HCT116 (cell line): ENCODE results near the gene MAPK8. TPM values are rescaled to one million over a fixed set of nuclear protein-coding genes. Genes with fewer than 3 reads are reported as not detected.

Source experiments
- ATAC-seq: fragments of 200-7000 bp; cut with Tn5 transposase; 2 replicates; pipeline ENCODE4 v1.9.1; 2020; ENCODE audit warnings: mild to moderate bottlenecking, moderate library complexity
- BruUV-seq: library from RNA; stranded (reverse); fragments of 400-500 nt; replicated peaks from 2 replicates; lab custom pipeline; 2021; lab: Mats Ljungman, UMichigan
- CTCF ChIA-PET: fragments of 300-600 bp; sonication (Branson Sonifier 250); formaldehyde crosslinking; loops from one replicate; lab custom pipeline; 2021; ENCODE audit warnings: antibody characterized with exemption; lab: Charles Lee
- POLR2A ChIA-PET: fragments of 300-600, 350-600 bp; sonication (Branson Sonifier 250); formaldehyde crosslinking; loops from one replicate; lab custom pipeline; 2021; ENCODE audit warnings: antibody characterized with exemption; lab: Charles Lee
- RAD21 ChIA-PET, 2 experiments: fragments of 300-600 bp; sonication (Branson Sonifier 250); formaldehyde crosslinking; loops; one replicate each; lab custom pipeline; 2023; ENCODE audit warnings: low total read pairs in 2 of 2; ENCODE audit not compliant: uncharacterized antibody in 2 of 2, unreplicated experiment in 2 of 2, low non-redundant PET in 1 of 2; lab: Charles Lee
- DNase-seq: peaks from one replicate; pipeline ENCODE4 v3.0.0-alpha.2; 2010; ENCODE audit warnings: low read depth, low spot score
- H2AFZ ChIP-seq: fragments of 200-600 bp; shearing (Covaris generic), sonication (generic); 2 replicates; pipeline ENCODE4 v1.6.1; 2017; ENCODE audit warnings: low read depth, mixed run types, mixed read lengths, antibody characterized with exemption, low read length; ENCODE audit not compliant: poor library complexity, severe bottlenecking
- H3K27ac ChIP-seq: 2 replicates; pipeline ENCODE4 v1.5.1; 2012; ENCODE audit warnings: low read depth, low read length
- H3K27me3 ChIP-seq: fragments of 200-600 bp; sonication (generic); 2 replicates; pipeline ENCODE4 v1.6.1; 2016; ENCODE audit warnings: mixed run types, low read length, mixed read lengths; ENCODE audit not compliant: insufficient read depth
- H3K36me3 ChIP-seq, 2 experiments: fragments of 200-500 bp in 1 of 2; fragments of 200-600 bp in 1 of 2; sonication (Bioruptor generic) in 1 of 2; sonication (generic) in 1 of 2; 2 replicates each; pipeline versions ENCODE4 v1.5.1 to v1.6.1; 2014 to 2016; ENCODE audit warnings: low read length in 2 of 2, inconsistent platforms in 1 of 2, mixed read lengths in 1 of 2, mixed run types in 1 of 2; ENCODE audit not compliant: insufficient read depth in 2 of 2, control insufficient read depth in 1 of 2
- H3K4me1 ChIP-seq, 2 experiments: fragments of 200-600 bp in 1 of 2; sonication (generic) in 1 of 2; 2 replicates each; pipeline versions ENCODE4 v1.5.1 to v1.6.1; 2012 to 2017; ENCODE audit warnings: low read length in 2 of 2, inconsistent platforms in 1 of 2, mild to moderate bottlenecking in 1 of 2, mixed read lengths in 1 of 2, mixed run types in 1 of 2, moderate library complexity in 1 of 2; ENCODE audit not compliant: insufficient read depth in 2 of 2, control insufficient read depth in 1 of 2
- H3K4me2 ChIP-seq: fragments of 200-600 bp; sonication (generic); 2 replicates; pipeline ENCODE4 v1.6.1; 2017; ENCODE audit warnings: mixed run types, low read length, mixed read lengths
- H3K4me3 ChIP-seq, 2 experiments: fragments of 200-600 bp in 1 of 2; sonication (generic) in 1 of 2; replicated peaks in 1 of 2; 2 replicates each; pipeline ENCODE4 v1.5.1; 2011 to 2016; ENCODE audit warnings: low read length in 2 of 2, control low read depth in 1 of 2, low read depth in 1 of 2, mild to moderate bottlenecking in 1 of 2, mixed read lengths in 1 of 2, mixed run types in 1 of 2
- H3K79me2 ChIP-seq: fragments of 200-600 bp; sonication (generic); 2 replicates; pipeline ENCODE4 v1.6.1; 2017; ENCODE audit warnings: mild to moderate bottlenecking, mixed run types, low read length, moderate library complexity, mixed read lengths; ENCODE audit not compliant: insufficient read depth
- H3K9ac ChIP-seq: fragments of 200-600 bp; sonication (generic); 2 replicates; pipeline ENCODE4 v1.6.1; 2016; ENCODE audit warnings: low read length, mixed read lengths
- H3K9me2 ChIP-seq: fragments of 200-600 bp; sonication (generic), shearing (Covaris generic); 2 replicates; pipeline ENCODE4 v1.6.1; 2017; ENCODE audit warnings: mixed run types, mild to moderate bottlenecking, moderate library complexity; ENCODE audit not compliant: insufficient read depth
- H3K9me3 ChIP-seq, 2 experiments: fragments of 200-500 bp in 1 of 2; fragments of 200-600 bp in 1 of 2; sonication (Bioruptor generic) in 1 of 2; sonication (generic) in 1 of 2; 2 replicates each; pipeline ENCODE4 v1.6.1; 2014 to 2017; ENCODE audit warnings: low read length in 2 of 2, mixed read lengths in 2 of 2, inconsistent platforms in 1 of 2, low read depth in 1 of 2, mild to moderate bottlenecking in 1 of 2, mixed run types in 1 of 2, moderate library complexity in 1 of 2; ENCODE audit not compliant: control insufficient read depth in 1 of 2, insufficient read depth in 1 of 2
- H4K20me1 ChIP-seq: fragments of 200-600 bp; sonication (generic), shearing (Covaris generic); 2 replicates; pipeline ENCODE4 v1.6.1; 2017; ENCODE audit warnings: mixed run types, mild to moderate bottlenecking, moderate library complexity; ENCODE audit not compliant: insufficient read depth
- CEBPB ChIP-seq: IDR thresholded peaks from 2 replicates; pipeline ENCODE4 v1.6.1; 2012; ENCODE audit warnings: low read depth
- EGR1 ChIP-seq: IDR thresholded peaks from 2 replicates; pipeline ENCODE4 v1.6.1; 2012; ENCODE audit warnings: low read depth
- EZH2phosphoT487 ChIP-seq: fragments of 200-600 bp; IDR thresholded peaks from 2 replicates; pipeline ENCODE4 v1.6.1; 2018; ENCODE audit warnings: antibody characterized with exemption, borderline replicate concordance
- FOSL1 ChIP-seq: IDR thresholded peaks from 2 replicates; pipeline ENCODE4 v1.6.1; 2012; ENCODE audit warnings: low read depth
- JUND ChIP-seq: IDR thresholded peaks from 2 replicates; pipeline ENCODE4 v1.6.1; 2012
- ZBTB33 ChIP-seq: IDR thresholded peaks from 2 replicates; pipeline ENCODE4 v1.6.1; 2011; ENCODE audit warnings: mild to moderate bottlenecking, low read length, moderate library complexity; ENCODE audit not compliant: insufficient replicate concordance; ENCODE audit errors: extremely low read depth
- intact Hi-C: fragments of 100-400 bp; cut with micrococcal nuclease; formaldehyde crosslinking; loops from 2 replicates; pipeline ENCODE4 v1.10.0; 2022
- total RNA-seq: library from RNA; stranded (reverse); gene quantifications from one replicate; pipeline ENCODE4 v1.2.1, GENCODE V29; 2021; ENCODE audit not compliant: unreplicated experiment

MAPK8 gene
- total RNA-seq, 1 experiment from 2014 or later = 71.0 TPM

GRCh38 chr10:48257407-48257961 lies 49.0 kb upstream of the MAPK8 start:
- TF ChIP-seq EGR1 (no peak), EZH2phosphoT487 (no peak)
- TF ChIP-seq, all 23 proteins: peak for 0
- no TSS peak for BruUV-seq
- ChIA-PET POLR2A (no interaction called here), CTCF (no interaction called here), RAD21 (no interaction called here)
- Histone ChIP-seq H3K9me3 (no peaks in the 10 kb centered on the region), H3K36me3 (no peaks in the 10 kb centered on the region), H3K9ac (no peak overlapping the region), H3K27ac (no peak overlapping the region), H2AFZ (no peak overlapping the region), H3K79me2 (no peaks in the 10 kb centered on the region), H3K9me2 (no peaks in the 10 kb centered on the region), H3K27me3 (no peaks in the 10 kb centered on the region), H3K4me1 (peaks cover 0 to 11% of the 10 kb centered on the region in 2 experiments; a peak in 2 of 4 replicates), H3K4me3 (no peak overlapping the region), H4K20me1 (no peaks in the 10 kb centered on the region), H3K4me2 (no peak overlapping the region)
- DNase-seq (no peak), ATAC-seq (no peak)
- intact Hi-C loops = no loop called here

GRCh38 chr10:48258105-48258504 lies 48.4 kb upstream of the MAPK8 start:
- BruUV-seq = no TSS peak
- Histone ChIP-seq H2AFZ (no peak overlapping the region), H3K27me3 (no peaks in the 10 kb centered on the region), H4K20me1 (no peaks in the 10 kb centered on the region), H3K4me3 (no peak overlapping the region), H3K36me3 (no peaks in the 10 kb centered on the region), H3K9me3 (no peaks in the 10 kb centered on the region), H3K4me2 (no peak overlapping the region), H3K4me1 (peaks cover 0 to 11% of the 10 kb centered on the region in 2 experiments; a peak in 2 of 4 replicates), H3K9me2 (no peaks in the 10 kb centered on the region), H3K27ac (no peak overlapping the region), H3K9ac (no peak overlapping the region), H3K79me2 (no peaks in the 10 kb centered on the region)
- TF ChIP-seq CEBPB = no peak
- no peak for TF ChIP-seq JUND
- TF ChIP-seq ZBTB33 = no peak
- no peak for TF ChIP-seq FOSL1
- TF ChIP-seq EZH2phosphoT487 = no peak
- ChIA-PET CTCF (no interaction called here), POLR2A (no interaction called here), RAD21 (no interaction called here)
- DNase-seq (no peak), ATAC-seq (no peak)
- intact Hi-C loops = no loop called here
